IPS-18a (cell line): Measurements from ENCODE around the gene DPP7.

Experiments used
- H3K27ac ChIP-seq: one replicate; pipeline ENCODE4 v1.5.1; 2013; ENCODE audit warnings: low read length
- H3K27me3 ChIP-seq: one replicate; pipeline ENCODE4 v1.6.1; 2013; ENCODE audit warnings: mild to moderate bottlenecking, low read length; ENCODE audit not compliant: control insufficient read depth, insufficient read depth
- H3K36me3 ChIP-seq: one replicate; pipeline ENCODE4 v1.6.1; 2013; ENCODE audit warnings: low read depth, low read length; ENCODE audit not compliant: control insufficient read depth
- H3K4me1 ChIP-seq: one replicate; pipeline ENCODE4 v1.6.1; 2013; ENCODE audit warnings: low read depth, low read length; ENCODE audit not compliant: control insufficient read depth
- H3K4me3 ChIP-seq: one replicate; pipeline ENCODE4 v1.5.1; 2013; ENCODE audit warnings: low read length
- H3K9ac ChIP-seq: one replicate; pipeline ENCODE4 v1.6.1; 2013; ENCODE audit warnings: mild to moderate bottlenecking, low read length, moderate library complexity
- H3K9me3 ChIP-seq: one replicate; pipeline ENCODE4 v1.6.1; 2013; ENCODE audit warnings: low read depth, low read length; ENCODE audit not compliant: control insufficient read depth

The DPP7 gene

DNA sequence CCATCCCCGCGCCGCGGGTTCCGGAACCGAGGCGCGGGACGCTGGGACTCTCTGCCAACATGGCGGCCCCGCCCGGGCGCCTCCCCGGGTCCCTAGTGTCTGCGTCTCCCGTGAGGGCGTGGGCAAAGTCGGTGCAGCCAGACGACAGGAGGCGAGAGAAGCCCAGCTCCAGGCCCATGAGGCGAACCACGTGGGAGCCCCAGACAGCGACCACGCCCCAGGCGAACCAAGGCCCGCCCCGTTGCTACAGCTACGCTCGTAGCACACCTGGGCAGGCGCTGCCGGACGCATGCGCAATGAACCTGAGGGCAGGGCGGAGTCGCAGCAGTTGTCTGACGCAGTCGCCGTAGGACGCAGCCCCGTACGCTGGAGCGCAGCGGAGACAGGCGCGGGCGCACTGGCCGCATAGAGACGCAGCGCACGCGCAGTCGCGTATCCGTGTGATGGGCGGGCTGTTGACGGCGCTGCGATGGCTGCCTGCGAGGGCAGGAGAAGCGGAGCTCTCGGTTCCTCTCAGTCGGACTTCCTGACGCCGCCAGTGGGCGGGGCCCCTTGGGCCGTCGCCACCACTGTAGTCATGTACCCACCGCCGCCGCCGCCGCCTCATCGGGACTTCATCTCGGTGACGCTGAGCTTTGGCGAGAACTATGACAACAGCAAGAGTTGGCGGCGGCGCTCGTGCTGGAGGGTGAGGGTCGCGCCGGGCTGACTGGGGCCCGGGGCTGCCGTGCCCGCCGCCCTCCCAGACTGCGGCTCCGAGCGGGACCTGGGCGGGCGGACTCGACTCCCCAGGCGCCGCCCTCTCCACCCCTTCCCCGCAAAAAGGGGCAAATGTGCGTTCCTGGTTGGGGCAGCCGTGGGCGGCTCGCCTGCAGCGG, 27.8 kb downstream of the DPP7 start, which contains the start of gene MAN1B1:
Gene MAN1B1 (plus strand): TSS at position 455 of the 878 bp plus-strand sequence. CDS start 15 bp downstream, at position 470.
- Histone ChIP-seq H3K9ac (peak within 1 kb of the TSS; percentile 60), H3K4me3 (peak within 1 kb of the TSS; percentile 71), H3K27me3 (peaks cover 32% of the 10 kb centered on the region), H3K27ac (no peak within 1 kb of the TSS), H3K9me3 (no peaks in the 10 kb centered on the region), H3K36me3 (peaks cover 2% of the 10 kb centered on the region), H3K4me1 (peaks cover 7% of the 10 kb centered on the region)

DNA sequence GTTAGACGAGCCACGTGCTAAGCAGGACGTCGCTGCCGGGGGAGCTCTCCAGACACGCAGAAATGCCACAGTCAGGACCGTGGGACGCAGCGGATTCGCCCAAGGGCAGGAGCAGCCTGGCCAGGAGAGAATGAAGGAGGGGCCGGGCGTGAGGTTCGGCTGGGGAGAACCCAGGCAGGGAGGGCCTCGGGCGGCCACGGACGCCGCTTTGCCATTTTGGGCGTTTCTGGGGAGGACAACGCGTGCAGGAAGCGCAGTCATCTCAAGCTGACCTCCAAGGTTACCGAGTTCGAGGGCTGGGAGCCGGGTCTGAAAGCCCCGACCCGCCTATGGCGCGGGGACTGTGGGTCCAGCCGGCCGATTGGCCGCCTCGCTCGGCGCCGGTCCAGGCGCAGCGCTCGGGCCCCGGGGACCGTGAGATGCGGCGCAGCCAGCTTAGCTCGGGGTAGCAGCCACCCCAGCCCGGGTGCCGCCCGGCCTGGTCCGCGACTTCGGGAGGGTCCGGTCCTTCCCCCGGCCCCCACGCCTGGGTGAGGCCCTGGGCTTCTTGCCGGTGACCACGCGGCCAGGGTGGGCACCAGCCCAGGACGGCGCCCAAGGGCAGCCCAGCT, 28.5 kb downstream of the DPP7 start:
- H3K4me1 ChIP-seq = peaks cover 7% of the 10 kb centered on the region
- no peak overlapping the region for H3K27ac ChIP-seq
- H3K4me3 ChIP-seq = peak overlapping the region; percentile 71
- H3K36me3 ChIP-seq = peaks cover 2% of the 10 kb centered on the region
- H3K9me3 ChIP-seq = no peaks in the 10 kb centered on the region
- H3K9ac ChIP-seq = peak overlapping the region; percentile 60
- H3K27me3 ChIP-seq = peaks cover 32% of the 10 kb centered on the region

DNA sequence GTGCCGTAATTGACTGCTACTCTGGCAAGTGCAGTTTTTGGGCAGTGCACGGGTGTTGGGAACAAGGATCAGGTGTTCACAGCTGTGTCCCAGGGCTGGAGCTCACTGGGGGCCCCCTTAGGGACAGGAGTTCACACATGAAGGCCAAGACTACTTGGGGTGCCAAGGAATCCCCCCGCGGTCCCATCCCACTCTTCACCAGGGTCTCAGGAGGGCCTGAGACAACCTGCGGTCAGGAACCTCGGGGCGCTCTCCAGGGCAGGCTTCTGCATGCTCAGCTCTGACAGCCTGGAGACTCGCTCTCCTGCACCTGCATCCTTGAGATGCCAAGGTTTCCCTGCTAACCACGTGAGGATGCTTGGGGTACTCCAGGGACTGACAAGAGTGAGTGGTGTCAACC, 30.0 kb downstream of the DPP7 start:
- Histone ChIP-seq H3K4me1 (peaks cover 7% of the 10 kb centered on the region), H3K36me3 (peaks cover 2% of the 10 kb centered on the region), H3K27me3 (peaks cover 46% of the 10 kb centered on the region), H3K9me3 (no peaks in the 10 kb centered on the region), H3K4me3 (no peak overlapping the region), H3K27ac (no peak overlapping the region), H3K9ac (no peak overlapping the region)

DNA sequence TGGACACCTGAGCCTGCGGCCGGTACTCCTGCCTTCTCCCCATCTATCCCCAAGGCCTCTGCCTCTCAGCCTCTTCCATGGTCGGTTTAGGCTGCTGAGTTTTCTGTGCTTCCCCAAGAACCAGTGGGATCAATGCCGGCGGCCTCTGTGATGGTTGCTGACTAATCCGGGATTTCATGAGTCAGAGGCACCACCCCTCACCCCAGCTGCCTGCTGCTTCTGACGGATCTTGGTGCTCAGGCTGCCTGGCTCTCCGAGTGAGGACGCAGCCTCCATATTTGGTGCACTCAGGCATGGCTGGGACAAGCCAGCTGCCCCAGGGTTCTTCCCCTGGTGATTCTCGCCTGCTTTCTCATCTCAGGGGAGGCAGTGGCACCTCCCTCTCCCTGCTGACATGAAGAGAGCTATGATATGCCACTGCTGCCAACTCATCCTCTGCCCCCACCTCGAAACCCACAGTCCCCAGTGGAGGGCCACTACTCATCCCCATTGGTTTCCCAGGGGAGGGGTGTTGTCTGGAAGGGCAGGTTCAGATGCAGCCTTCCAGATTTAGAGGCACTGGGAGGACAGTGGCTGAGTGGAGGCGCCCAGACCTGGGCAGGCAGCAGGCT, 31.0 kb downstream of the DPP7 start:
- H3K4me1 ChIP-seq = peaks cover 8% of the 10 kb centered on the region
- peaks cover 56% of the 10 kb centered on the region for H3K27me3 ChIP-seq
- no peak overlapping the region for H3K9ac ChIP-seq

DNA sequence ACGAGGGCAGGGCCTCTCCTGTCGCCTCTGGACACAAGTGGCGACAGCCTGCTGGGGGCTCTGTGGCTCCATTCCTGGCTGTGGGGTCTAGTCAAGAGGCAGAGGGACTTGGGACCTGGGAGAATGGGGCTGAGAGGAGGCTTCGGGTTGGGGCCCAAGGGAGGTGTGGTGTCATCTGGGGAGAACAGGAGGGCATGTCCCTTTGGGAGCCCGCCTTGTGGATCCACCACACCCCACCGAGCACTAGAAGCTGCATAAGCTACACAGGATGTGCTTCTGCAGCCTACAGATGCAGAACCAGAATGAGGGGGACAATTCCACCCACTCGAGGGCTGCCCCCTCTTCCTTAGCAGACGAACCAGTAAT, 31.6 kb downstream of the DPP7 start:
- no peaks in the 10 kb centered on the region for H3K9me3 ChIP-seq
- peaks cover 58% of the 10 kb centered on the region for H3K27me3 ChIP-seq
- H3K4me1 ChIP-seq = peaks cover 9% of the 10 kb centered on the region
- no peak overlapping the region for H3K27ac ChIP-seq
- no peaks in the 10 kb centered on the region for H3K36me3 ChIP-seq
- no peak overlapping the region for H3K4me3 ChIP-seq
- H3K9ac ChIP-seq = no peak overlapping the region

More for the DNA sequence above, 31.0 kb downstream of the DPP7 start:
- Histone ChIP-seq H3K9me3 (no peaks in the 10 kb centered on the region), H3K4me3 (no peak overlapping the region), H3K27ac (no peak overlapping the region), H3K36me3 (no peaks in the 10 kb centered on the region)

DNA sequence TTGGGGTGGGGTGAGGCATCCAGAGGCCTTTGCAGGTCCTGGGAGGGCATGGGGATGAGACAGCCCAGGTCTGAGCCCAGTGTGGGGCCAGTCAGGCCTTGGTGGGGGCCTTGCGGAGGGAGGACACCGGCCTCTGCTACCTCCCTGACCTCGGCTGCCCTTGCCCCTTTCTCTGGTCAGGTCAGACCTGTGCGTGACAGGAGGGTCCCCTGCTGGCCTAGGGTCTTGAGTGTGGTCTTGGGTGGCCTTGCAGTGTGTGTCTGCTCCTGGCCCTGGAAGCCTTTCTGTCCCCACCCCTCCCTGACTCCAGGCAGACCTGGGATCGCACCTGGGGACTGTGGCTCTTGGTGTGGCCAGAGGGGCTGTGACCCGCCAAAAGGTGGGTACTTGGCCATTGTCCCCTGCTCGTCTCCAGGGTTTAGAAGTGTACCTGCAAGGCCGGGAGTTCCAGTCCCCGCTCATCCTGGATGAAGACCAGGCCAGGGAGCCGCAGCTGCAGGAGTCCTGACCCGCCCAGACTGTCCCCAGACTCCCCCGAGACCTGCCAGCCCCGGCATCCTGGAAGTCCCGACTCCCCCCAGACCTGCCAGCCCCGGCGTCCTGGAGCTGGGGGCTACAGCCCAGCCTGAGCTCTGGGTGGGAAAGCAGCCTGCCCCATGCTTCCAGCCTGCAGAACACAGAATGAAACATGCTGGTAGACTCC, 32.2 kb downstream of the DPP7 start:
- Histone ChIP-seq H3K4me1 (peaks cover 5% of the 10 kb centered on the region), H3K9me3 (no peaks in the 10 kb centered on the region), H3K4me3 (no peak overlapping the region), H3K27me3 (peaks cover 61% of the 10 kb centered on the region), H3K27ac (no peak overlapping the region), H3K9ac (no peak overlapping the region), H3K36me3 (no peaks in the 10 kb centered on the region)

DNA sequence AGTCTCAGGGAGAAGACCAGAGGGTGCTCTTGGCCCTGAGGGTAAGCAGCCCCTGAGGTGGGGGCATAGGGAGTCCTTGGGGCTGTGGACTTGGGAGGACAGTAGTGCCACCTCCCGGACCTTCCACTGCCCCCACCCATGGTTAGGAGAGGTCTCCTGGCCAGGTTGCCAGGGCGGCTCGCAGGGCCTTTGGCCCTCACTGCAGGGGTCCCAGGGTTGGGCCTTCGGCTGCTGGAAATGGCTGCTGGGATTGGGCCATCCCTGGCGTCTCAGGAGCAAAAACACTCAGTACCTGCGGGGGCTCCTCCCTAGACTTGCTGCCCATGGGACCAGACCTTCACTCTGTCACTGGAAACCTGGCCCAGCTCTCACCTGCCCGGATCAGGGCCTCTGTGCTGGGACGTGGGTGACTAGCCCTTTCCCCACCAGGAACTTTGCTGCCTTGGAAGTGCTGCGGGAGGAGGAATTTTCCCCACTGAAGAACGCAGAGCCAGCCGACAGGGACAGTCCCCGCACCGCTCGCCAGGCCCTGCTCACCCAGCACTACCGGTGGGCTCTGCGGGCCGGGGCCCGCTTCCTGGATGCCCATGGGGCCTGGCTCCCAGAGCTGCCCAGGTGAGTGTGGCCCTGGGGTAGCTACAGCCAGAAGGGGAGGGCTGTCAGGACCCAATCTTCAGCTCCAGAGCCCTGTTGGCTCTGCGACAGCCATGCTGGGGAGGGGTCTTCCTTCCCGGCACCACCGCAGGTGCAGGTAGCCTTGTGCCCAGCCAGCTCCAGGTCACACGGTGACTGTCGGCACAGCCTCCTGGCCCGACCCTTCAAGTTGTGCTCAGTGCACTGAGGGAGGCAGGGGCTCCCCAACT, 34.0 kb downstream of the DPP7 start:
- H3K27me3 ChIP-seq = peaks cover 69% of the 10 kb centered on the region
- H3K9ac ChIP-seq = no peak overlapping the region

DNA sequence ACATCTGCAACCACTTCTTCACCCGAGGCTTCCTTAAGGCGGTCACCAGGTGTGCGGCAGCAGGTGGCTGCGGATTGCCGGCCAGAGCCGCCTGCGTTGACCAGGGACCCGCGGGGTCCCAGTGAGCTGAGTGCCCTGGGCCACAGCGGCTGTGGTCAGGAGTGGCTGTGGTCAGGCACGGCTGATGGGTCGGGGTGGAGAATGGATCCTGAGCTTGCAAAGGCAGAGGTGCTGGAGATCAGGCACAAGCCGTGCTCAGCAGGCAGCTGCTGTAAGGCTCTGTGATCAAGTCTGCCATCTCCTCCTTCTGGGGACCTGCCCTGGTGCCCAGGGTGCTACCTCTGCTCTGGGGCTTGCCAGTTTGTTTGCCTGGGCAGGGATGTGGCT, 35.1 kb downstream of the DPP7 start:
- peaks cover 5% of the 10 kb centered on the region for H3K4me1 ChIP-seq
- H3K27me3 ChIP-seq = peaks cover 59% of the 10 kb centered on the region
- no peak overlapping the region for H3K9ac ChIP-seq
- no peaks in the 10 kb centered on the region for H3K9me3 ChIP-seq
- H3K27ac ChIP-seq = no peak overlapping the region
- no peaks in the 10 kb centered on the region for H3K36me3 ChIP-seq
- H3K4me3 ChIP-seq = no peak overlapping the region

More for the DNA sequence above, 34.0 kb downstream of the DPP7 start:
- Histone ChIP-seq H3K27ac (no peak overlapping the region), H3K9me3 (no peaks in the 10 kb centered on the region), H3K4me1 (peaks cover 5% of the 10 kb centered on the region), H3K4me3 (no peak overlapping the region), H3K36me3 (no peaks in the 10 kb centered on the region)

DNA sequence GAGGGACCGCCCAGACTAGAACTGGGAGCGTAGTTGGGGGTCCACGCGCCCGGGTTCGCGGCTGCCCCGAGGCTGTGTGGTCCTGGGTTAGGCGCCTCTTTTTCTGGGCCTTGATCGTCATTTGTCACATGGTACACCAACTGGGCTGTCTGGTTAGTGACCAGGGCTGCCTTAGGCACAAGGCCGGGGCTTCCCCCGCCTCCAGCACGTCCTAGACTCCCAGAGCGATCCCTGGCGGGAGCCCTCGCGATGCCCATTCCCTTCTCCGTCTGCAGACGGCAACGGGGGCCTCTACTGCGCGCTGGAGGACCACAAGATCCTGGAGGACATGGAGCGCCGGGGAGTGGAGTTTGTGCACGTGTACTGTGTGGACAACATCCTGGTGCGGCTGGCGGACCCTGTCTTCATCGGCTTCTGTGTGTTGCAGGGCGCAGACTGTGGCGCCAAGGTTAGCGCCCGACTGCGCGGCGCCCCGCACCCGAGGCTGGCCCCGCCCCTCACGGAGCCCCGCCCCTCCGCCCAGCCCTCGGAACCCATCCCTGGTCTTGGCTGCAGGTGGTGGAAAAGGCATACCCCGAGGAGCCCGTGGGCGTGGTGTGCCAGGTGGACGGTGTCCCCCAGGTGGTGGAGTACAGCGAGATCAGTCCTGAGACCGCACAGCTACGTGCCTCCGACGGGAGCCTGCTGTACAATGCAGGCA, 35.7 kb downstream of the DPP7 start:
- Histone ChIP-seq H3K27me3 (peaks cover 58% of the 10 kb centered on the region), H3K4me3 (peak overlapping the region; percentile 8), H3K36me3 (no peaks in the 10 kb centered on the region), H3K9me3 (no peaks in the 10 kb centered on the region), H3K9ac (no peak overlapping the region), H3K27ac (no peak overlapping the region), H3K4me1 (peaks cover 5% of the 10 kb centered on the region)
